Tibial nerve (tissue), 3 donors: ENCODE results near the gene RASA3.

Source experiments
- POLR2A ChIP-seq, 2 donors: fragments of 450-650 bp; IDR thresholded peaks; one replicate each; pipeline ENCODE4 v1.6.1; 2017; ENCODE audit warnings: antibody characterized with exemption in 2 of 2, mild to moderate bottlenecking in 2 of 2, moderate library complexity in 2 of 2
- TF ChIP-seq, protein P1 (sequence below), 5 experiments: fragments of 200-600 bp in 3 of 5; fragments of 450-650 bp in 2 of 5; sonication (generic) in 3 of 5; IDR thresholded peaks; one replicate each; pipeline ENCODE4 v1.5.1; 2016 to 2019; ENCODE audit warnings: antibody characterized with exemption in 5 of 5, mild to moderate bottlenecking in 3 of 5, moderate library complexity in 2 of 5

- TF ChIP-seq POLR2A (IDR thresholded peaks at IDR 0.05) = no peak
- TF ChIP-seq, protein P1, sequence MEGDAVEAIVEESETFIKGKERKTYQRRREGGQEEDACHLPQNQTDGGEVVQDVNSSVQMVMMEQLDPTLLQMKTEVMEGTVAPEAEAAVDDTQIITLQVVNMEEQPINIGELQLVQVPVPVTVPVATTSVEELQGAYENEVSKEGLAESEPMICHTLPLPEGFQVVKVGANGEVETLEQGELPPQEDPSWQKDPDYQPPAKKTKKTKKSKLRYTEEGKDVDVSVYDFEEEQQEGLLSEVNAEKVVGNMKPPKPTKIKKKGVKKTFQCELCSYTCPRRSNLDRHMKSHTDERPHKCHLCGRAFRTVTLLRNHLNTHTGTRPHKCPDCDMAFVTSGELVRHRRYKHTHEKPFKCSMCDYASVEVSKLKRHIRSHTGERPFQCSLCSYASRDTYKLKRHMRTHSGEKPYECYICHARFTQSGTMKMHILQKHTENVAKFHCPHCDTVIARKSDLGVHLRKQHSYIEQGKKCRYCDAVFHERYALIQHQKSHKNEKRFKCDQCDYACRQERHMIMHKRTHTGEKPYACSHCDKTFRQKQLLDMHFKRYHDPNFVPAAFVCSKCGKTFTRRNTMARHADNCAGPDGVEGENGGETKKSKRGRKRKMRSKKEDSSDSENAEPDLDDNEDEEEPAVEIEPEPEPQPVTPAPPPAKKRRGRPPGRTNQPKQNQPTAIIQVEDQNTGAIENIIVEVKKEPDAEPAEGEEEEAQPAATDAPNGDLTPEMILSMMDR (IDR thresholded peaks at IDR 0.05) = no peak
These were observed 133.4 kb downstream of the RASA3 start for GRCh38 chr13:113998781-113999617.
